ACHN (cell line): ENCODE measurements around the gene NPFF.

Experiments used
- DNase-seq: peaks from one replicate; pipeline ENCODE4 v3.0.0-alpha.2; 2015
- in situ Hi-C: cut with HindIII; loops from 2 replicates; pipeline ENCODE4 v1.10.0; 2017; ENCODE audit warnings: low sequenced_read_pairs, low pct_ligation_motif_present, low pct_unique_long_range_greater_than_20kb

NPFF gene

DNA sequence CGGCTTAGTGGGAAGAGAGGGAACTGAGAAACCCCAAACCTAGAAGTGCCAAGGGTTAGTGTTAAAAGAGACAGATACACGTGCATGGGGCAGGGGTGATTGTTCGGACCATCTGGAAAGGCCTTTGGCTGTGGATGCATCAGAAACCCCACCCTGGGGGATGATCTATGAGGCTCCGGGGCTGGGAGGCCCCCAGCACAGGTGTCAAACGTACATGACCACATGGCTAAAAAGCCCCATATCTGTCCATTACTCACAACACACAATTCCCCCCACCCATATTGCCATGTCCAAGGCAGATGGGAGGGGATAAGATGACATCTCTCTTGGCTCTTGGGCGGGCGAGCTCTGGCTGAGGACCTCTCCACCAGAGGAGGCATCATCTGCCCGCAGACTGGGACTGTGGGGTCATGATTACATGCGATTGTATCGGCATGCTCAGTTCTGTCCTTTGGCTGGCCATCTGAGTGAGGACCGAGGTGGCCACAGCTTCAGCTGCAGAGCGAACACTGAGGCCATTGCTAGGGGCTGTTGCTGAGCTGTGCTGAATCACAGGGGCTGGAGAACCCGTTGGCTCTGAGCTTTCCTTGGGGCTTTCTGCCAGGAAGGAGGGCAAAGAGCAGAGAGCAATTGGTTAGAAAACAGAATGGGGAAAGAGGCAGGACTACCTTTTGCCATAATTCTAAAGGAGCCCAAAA lies 9.6 kb upstream of the NPFF start:
- DNase-seq = no peak
- in situ Hi-C loops = no loop called here

GRCh38 chr12:53515291-53515680 lies 8.0 kb upstream of the NPFF start:
- no peak for DNase-seq
- in situ Hi-C loops = no loop called here

DNA sequence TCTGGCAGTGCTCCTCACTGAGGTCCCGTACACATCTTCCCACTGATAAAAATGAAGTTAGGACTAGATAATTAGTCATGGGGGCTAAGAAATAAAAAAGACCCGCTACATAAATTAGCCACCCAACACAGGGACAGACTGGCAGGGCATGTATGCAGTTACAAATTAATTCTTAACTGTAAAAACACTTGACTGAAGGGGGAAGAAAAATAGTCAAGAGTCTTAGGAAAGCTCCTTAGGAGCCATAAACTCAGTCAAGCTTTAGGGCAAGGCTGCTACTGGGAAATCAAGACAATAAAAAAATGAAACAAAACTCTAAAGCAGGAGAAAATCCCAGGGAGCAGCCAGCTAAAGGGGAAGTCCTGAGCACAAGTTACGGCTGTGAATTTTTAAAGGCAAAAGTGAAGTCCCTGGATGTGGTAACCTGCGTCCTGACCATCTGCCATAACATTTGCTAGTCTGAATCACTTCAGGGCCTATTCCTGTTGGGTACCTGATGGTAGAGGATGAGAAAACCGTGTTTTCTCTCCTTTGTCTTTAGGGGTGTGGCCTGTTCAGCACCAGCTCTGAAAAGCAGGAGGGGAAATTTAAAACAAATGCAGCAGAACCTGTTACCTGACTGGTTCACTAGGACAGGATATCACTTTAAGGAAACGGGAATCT lies 7.5 kb upstream of the NPFF start:
- DNase-seq = no peak
- in situ Hi-C loops = no loop called here

DNA sequence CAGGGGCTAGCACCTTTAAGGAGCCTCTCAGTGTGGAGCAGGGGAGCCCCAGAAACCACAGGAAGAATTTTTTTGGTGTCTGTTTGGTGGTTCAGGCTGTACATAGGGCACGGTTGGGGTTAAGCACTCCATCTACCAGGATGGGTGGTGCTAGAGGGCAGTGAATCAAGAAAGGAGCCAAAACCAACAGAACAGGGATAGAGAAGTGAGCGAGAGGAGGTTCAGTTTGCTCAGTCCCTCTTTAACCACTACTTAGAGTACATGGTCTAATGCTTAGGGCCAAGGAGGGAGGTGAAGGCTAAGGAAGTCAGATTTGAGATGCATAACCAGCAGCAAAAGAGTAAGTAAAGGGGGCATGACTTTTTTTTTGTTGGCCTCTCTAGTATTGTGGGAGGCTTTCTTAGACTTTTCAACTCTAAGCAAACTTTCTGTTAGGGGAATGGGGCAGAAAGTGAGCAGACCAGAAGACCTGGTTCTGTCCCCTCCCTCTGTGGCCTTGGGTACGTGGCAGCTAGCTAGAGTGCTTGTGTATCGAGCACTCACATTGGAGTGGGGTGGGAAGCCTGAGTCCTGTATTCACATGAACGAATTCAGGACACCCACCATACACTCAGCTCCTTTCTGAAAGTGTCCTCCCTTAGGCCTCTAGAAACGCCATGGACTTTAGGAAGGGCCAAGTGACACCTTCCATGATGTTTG lies 6.6 kb upstream of the NPFF start:
- in situ Hi-C loops = no loop called here
- no peak for DNase-seq

DNA sequence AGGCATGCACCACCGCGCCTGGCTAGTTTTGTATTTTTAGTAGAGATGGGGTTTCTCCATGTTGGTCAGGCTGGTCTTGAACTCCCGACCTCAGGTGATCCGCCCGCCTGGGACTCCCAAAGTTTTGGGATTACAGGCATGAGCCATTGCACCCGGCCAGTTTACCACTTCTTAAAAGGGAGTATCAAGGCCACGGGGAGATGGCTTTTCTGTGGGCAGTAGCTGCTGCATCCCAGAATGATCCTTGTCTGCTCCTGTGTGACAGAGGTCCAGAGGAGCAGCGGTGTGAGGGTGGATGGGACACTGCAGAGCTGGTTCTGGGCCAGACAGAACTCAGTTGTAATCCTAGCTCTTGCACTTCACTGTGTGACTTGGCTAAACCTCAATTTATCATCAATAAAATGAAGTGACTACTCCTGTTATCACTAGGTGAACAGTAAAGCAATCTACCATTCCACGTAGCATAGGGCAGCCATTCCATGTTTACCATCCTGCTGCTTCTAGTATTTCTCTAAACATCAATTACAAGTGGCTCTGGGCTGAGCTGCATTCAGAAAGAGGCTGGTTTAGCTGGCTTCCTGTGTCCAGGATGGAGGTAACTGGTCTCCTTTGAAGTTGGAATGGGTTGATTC lies 3.0 kb upstream of the NPFF start:
- in situ Hi-C loops = no loop called here
- no peak for DNase-seq

- in situ Hi-C loops = no loop called here
- peak; percentile 91 for DNase-seq
Observed at GRCh38 chr12:53508534-53509170, 1.4 kb upstream of the NPFF start.

DNA sequence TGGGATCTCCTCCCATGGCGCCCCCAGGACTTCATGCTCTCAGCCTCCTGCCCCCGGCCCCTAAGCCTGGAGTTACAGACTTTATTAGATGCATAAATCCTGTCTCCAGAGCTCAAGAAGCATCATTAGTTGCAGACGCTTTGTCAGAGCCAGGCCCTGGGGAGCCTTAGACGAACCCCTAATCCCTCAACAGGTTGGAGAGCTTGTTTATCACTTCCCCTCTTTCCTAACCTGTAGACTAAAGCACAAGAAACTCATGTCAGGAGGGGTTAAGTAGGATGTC lies 260 bp upstream of the NPFF start:
- in situ Hi-C loops = no loop called here

DNA sequence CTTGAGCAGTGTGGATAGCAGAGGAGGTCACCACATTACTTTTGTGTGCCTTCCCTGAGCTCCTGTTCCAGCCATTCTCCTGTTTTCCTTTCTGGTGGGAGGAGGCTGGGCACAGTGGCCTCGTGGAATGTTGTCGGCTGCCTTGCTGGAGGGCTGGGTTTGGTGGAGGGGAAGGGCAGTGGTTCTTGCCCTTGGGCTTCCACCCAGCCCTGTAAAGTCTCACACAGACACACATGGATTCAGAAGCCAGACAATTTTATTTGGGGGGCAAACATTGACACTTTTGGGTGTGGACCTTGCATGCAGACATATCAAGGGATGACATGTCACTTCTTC lies 866 bp downstream of the NPFF start:
- DNase-seq = no peak
- in situ Hi-C loops = no loop called here

More for the DNA sequence above, 260 bp upstream of the NPFF start:
- DNase-seq = no peak

DNA sequence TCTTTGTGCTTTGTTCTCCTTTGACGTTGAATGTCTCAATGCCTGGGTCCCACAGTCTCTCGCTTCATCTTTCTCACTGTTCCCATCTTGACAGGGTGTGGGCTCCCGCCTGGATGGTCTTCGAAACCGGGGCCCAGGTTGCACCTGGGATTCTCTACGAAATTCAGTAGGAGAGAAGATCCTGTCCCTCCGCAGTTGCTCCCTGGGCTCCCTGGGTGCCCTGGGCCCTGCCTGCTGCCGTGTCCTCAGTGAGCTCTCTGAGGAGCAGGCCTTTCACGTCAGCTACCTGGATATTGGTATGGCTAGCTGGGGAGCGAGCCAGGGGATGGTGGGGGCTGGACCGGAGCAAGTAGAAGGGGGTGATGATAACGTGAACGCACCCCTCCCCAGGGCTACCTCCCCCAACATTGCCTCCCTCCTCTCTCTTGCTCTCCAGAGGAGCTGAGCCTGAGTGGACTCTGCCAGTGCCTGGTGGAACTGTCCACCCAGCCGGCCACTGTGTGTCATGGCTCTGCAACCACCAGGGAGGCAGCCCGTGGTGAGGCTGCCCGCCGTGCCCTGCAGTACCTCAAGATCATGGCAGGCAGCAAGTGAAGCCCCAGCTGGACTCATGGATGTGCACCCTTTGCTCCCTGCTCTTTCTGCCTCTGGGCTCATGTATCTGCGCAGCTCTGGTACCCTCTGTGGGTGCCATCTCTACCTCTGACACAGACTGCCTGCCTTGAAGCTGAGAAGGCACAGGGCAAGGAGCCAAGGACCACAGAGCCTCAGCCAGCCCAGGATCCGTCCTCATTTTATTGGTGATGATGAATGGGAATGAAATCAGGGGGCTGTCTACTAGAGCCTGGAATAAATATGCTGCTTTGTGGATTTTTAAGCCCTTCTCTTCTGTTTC lies 1.5 kb downstream of the NPFF start:
- in situ Hi-C loops = no loop called here

GRCh38 chr12:53505086-53505485 lies 2.2 kb downstream of the NPFF start:
- in situ Hi-C loops = no loop called here
- no peak for DNase-seq

More for the DNA sequence above, 1.5 kb downstream of the NPFF start:
- no peak for DNase-seq

DNA sequence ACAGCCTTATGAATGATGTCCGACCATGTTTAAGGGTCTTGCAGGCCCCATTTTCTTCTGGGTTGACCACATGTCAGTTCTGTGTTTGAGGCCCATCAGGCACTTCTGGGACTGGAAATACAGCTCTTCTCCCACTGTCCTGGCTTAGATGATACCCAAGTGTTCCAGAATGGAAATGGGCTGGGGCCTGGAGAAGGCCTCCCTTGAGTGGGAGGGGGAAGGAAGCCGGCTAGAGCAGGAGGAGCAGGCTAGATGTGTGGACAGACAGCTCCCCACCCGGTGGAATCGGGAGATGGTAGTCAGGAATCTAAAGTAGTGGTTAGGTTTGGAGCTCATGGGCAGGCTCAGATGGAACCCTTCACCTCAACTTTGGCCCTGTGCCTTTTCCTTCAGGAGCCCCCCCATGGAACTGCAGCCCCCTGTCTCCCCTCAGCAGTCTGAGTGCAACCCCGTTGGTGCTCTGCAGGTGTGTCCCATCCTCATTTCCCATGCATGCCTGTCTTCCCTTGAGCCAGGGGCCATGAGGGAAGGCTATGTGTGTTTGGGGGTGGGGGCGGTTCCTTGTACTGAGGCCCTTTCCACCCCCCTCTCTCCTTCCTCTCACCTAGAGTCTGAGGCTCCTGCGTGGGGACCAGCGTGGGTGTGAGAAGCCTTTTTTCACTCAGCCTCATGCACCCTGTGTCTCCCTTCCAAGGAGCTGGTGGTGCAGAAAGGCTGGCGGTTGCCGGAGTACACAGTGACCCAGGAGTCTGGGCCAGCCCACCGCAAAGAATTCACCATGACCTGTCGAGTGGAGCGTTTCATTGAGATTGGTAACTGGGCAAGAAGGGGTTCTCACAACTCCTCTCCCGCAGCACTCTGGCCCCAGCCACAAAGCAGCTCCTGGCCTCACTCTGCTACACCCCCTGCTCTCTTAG lies 3.0 kb downstream of the NPFF start:
- no peak for DNase-seq
- in situ Hi-C loops = no loop called here

DNA sequence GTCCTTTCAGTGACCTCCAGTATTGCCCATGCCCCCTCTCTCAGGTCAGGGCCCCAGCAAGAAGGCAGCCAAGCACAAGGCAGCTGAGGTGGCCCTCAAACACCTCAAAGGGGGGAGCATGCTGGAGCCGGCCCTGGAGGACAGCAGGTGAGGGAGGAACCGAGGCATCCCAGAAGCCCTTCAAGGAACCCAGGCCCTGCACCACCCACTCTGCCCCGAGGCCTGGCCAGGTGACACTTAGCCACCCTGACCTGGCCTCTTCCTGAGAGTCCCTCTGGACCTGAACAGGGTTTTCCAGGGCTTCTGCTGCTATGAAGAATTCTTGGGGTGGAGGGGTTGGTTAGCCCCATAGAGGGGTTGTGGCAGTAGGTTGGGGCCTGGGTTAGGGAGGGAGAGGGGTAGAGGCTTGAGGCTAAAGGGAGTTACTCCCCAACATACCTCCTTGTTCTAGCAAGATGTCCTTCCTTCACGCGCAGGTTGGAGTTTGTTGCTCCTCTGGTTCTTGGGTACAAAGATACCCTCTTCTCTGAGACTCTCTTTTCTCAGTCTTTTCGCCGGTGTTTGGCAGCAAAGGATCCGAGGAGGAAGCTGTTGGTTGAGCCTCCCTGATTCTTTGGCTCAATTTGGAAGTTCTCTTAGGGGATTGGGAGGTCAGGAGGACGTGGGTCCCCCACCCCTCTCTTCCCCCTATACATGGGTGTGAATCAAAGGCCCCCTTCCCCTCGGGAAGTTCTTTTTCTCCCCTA lies 4.1 kb downstream of the NPFF start:
- in situ Hi-C loops = no loop called here
- no peak for DNase-seq

- DNase-seq = no peak
- in situ Hi-C loops = no loop called here
Observed at GRCh38 chr12:53502331-53502730, 5.0 kb downstream of the NPFF start.

- no peak for DNase-seq
- in situ Hi-C loops = no loop called here
Observed at GRCh38 chr12:53501615-53502181, 5.6 kb downstream of the NPFF start.

DNA sequence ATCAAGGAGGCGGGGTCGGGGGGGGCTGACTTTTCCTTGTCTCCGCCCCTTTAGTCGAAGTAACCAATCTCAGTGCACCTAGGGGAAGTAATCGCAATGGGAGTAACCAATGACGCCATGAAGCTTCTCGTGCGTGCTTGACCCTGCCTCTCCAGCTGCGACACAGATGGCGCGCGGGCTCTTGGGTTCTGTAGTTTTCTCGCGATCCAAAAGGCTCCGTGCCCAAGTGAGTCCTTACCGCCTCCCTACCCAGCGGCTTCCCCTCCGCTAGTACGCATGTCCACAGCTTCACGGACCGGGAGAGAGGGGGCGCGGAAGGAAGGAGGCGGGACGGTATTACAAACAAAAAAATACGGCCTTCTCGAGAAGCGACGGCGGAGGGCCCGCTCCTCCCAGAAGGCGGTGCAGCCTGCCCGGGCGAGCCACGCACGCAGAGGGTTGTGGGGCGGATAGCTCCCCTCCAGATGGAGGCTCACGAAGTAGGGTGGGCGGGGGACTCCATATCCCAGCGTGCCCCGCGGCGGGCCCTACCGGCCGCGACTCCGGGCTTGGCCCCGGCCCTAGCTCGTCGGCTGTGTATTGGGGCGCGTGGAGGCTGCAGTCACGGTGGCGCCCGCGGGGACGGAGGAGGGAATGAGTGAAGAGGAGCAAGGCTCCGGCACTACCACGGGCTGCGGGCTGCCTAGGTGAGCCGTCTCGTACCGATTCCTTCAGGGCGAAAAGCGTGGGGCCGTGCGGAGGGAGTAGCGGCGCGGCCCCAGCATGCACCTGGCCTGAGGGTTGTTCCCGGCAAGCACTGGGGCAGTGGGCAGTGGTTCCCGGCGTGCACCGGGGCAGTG lies 6.3 kb downstream of the NPFF start, which contains the start of gene TARBP2:
Gene TARBP2, plus strand, starts transcription at position 508 of the 839 bp plus-strand sequence. Its CDS starts 126 bp downstream, at position 634.
- DNase-seq = peak; percentile 100
- in situ Hi-C loops = no loop called here
